NCI-H82 (cell line): ENCODE results near the gene CHST1.
A peak's percentile ranks its signal among the peaks of the same experiment; 100 is the strongest.

Experiments used
- DNase-seq: peaks from one replicate; lab custom pipeline; 2025; lab: John Stamatoyannopoulos, UW

Gene CHST1

DNA sequence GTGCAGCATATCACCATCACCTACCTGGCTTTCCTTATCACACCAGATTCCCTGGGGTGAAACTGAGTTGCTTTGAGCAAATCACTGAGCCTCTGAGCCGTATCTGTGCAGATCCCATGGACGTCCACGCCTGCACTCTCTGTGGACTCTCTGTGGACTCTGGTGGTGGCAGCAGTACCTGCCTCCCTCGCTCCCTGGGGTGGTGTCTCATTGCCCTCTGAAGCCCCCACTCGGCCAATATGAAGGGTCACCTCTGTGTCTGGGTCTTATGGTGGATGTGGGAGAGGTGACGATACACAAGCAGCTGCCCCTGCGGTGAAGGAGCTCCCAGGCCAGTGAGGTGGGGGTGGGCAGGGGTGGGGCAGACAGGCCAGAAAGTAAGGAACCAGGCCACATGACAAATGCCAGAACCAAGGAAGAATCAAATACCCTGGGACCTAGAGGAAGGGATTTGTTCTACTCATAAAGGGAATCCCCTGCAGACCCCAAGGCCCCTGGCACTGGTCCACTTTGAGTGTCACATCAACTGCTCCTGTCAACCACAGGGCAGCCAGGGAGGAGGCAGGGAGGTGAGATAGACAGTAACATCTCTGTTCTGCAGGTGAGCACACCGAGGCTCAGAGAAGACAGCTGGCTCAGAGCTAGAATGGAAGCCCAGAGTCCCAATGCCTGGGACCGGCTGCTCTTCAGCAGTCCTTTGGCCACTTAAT lies 9.2 kb upstream of the CHST1 start:
- no peak for DNase-seq

- DNase-seq = no peak
Observed at GRCh38 chr11:45673441-45673840, 8.0 kb upstream of the CHST1 start.

DNA sequence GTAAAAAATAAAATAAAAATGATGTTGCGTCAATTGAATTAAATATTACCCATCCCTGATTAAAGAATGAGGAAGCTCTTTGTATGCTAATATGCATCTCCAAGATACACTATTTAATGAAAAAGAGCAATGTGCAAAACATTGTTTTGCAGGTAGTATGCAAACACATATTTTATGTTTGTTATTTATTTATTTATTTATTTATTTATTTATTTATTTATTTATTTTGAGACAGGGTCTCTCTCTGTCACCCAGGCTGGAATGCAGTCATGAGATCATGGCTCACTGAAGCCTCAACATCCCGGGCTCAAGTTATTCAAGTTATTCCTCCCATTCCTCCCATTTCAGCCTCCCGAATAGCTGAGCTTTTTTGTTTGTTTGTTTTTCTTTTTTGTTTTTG lies 7.2 kb upstream of the CHST1 start:
- DNase-seq = no peak

DNA sequence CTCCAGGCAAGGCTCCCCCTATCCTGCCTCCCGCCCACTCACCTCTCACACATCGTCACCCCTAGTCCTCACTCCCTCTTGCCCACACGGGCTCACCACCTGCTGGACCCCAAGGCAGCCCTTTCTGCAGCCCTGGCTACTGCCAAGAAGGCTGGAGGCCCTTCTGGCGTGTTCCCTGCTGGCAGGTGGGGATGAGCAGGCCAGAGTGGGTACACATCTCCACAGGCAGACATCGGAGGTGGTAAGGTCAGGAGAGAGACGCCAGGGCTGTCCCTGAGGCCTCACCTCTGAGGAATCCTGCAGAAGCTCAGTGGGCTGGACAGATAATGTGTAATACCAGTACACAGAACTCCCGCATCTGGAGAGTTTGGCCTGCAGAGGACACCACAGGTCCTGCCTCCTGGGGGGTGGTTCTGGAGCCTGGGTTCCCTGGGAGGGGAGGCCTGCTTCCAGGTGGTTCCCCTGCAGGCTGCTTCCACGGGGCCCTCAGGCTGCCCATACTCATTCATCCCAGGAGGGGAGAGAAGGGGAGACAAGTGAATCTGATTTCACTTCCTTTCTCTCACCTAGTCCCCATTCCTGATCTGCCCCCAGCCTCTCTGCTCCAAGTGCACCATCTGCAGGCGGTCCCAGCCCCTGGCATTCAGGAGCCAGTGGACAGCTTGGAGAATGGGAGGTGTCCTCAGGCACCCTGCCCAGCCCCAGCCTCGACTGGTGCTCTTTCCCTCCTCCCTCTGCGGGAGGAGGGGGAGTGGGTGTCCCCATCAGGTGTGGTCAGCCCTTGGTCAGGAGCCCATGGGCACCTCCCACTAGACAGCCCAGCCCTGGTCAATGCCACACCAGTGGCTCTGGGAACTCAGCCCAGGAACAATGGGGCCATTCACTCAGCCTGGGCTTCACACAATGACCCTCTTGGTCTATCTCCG lies 6.1 kb upstream of the CHST1 start:
- peak; percentile 33 for DNase-seq

DNA sequence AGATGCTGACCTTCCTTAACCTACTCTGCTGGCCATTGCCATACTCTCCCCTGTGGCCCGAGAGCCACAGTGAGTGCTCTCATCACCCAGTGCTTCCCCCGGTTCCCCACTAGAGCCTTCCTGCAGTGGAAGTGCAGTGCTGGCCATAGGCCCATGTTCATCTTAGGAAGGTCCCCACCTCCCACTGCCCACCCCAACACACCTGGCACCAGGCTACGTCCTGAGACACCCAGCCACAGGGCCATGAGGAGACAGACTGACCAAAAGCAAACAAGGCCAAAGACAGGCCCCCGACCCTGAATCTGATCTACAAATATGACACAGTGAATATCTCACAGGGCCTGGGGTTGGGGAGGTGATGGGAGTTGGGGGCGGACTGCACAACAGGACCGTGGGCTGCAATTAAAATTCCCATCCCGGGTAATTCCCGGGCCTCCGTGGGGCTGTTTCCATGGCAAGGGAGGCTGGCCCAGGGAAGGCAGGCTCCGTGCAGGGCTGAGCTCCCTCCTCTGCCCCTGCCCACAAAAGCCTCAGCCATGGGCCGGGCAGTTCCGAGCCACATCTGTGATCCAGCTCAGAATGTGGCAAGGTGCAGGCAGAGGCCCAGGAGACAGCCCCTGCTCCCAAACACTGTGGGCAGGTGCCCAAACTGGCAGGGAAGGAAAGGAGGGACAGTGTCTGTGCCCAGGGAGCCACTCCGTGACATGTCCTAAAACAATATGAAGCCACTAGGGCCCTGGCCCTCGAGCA lies 5.1 kb upstream of the CHST1 start:
- DNase-seq = no peak

GRCh38 chr11:45669956-45670355 lies 4.5 kb upstream of the CHST1 start:
- DNase-seq = no peak

DNA sequence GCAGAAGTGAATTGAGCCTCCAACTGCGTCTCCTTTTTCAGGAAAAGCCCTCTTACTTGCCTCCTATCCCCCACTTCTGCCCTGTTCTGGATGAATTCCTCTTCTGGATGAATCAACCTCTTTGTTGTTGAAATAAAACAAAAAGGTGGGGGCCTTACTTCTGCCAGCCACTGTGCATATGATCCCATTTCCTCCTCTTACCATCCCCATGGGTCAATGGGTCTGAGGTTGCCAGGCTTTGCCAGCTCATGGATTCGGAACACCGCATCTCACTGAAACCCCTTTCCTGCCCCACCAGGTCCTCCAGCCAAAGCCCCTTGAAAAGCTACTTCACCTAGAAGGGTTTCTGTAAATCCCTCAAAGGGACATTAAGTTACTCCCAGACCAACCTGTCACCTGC lies 3.7 kb upstream of the CHST1 start:
- DNase-seq = no peak

GRCh38 chr11:45667929-45668680 lies 2.7 kb upstream of the CHST1 start:
- DNase-seq = no peak

DNA sequence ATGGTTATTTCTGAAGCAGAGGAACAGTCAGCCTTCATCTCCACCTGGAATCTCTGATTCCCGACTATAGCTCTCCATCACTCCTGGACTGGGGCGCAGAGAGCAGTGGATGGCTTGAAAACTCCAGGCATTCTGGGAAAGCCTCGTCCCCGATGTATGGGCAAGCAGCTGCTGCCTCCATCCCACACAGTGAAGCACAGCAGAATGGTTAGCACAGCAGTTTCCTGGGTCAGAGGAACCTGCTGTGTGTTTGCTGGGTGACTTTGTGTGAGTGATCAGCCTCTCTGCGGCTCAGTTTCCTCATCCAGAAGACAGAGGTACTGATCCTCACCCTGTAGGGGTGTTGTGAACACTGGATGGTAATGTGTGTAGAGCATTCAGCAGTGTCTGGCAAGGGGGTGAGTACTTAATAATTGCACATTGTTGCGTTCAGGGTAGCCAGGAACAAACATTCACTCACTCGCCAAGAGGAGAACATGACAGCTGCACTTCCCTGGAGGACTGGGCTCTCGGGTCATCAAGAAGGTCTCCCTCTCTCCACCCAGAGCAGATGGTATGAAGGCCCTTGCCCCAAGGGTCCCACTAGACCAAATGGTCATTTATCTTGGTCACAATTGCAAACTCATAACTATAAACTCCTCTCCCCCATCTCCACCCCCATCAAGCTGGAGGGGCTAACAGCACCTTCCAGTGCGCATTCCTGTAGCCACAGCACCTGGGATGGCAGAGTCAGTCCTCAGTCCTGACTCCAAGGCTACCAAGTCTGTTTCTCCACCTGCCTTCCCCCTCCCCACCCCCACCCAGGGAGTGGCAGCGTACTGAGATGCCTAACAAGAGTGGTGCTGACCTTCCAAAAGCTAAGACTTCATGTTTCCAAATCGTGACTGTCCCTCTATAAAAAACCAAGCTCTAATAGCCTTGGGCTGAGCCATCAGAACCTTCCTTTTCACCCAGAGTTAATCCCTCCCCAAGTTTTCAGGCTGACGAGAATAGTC lies 1.5 kb upstream of the CHST1 start:
- DNase-seq = no peak

GRCh38 chr11:45665933-45666647 lies 668 bp upstream of the CHST1 start:
- DNase-seq = peak; percentile 41

- DNase-seq = peak; percentile 40
Observed at GRCh38 chr11:45664376-45665205, 831 bp downstream of the CHST1 start.

DNA sequence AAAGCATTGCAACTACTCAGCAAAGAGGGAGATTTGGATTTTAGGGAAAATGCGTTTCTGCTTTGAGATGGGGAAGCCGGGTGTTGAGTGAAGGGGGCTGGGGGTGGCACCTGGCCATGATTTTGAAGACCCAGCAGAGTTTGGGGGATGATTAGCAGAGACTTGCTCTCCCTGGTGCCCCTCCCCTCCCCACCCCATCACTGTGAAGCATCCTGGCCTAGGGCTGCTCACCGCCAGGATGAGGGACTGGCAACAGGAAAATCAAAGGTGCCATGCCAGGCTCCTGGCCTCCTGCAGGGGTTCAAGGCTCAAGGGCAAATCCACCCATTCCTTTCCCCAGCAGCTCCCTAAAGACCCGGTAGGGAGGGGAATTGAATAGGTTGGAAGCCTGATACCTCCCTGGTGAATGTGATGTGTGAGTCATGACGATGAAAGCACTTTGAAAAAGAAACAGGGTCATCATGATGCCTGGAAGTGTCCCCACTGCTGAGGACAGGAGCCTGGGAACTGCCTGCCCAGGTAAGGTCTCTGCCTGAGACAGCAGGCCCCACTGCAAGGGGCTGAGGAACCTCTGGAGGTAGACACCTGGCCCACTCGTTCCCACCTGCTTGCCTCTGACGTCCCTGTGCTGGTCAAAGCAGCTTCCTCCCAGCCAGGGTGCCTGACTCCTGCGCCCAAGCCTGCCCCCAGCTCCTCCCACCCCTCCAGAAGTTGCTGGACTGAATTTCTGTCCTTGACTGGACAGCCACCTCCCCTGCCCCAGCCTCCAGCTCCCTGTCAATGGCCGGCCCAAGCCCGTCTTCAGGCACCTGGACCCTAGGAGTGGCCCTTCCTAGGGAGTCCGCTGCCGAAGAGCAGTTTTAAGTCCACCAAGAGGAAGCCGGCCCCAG lies 1.7 kb downstream of the CHST1 start:
- DNase-seq = no peak

- DNase-seq = peak; percentile 15
Observed at GRCh38 chr11:45662665-45663485, 2.5 kb downstream of the CHST1 start.

GRCh38 chr11:45662096-45662664 lies 3.2 kb downstream of the CHST1 start:
- DNase-seq = peak; percentile 30

DNA sequence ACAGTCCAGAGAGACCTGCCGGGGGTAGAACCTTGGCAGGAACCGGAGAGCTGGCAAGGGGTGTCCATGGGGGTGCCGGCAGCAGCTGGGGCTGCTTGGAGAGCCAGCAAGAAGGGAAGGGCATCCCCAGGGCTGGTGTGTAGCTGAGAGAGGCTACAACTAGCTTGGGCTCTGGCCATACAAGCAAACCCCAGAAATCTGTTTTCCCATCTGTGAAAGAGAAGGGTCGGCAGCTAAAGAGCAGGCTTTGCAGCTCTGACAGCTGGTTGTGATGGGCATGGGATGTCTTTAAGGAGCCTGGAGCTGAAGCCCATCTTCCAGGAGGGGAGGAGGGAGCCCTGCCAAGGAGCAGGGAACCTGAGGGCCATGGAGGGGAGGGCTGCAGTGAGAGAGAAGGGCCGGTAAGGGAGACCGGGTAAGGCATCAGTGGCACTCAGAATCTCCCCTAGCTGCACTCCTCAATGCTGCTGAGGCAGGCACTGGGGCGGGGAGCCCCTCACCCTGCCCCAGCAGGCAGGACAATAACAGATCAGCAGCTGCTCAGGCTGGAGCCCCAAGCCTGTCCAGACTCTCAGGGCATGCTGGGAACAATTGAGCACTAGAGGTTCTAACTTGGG lies 3.9 kb downstream of the CHST1 start:
- DNase-seq = peak; percentile 36

- peak; percentile 25 for DNase-seq
Observed at GRCh38 chr11:45660729-45661438, 4.5 kb downstream of the CHST1 start.
